SK-N-MC (cell line): ENCODE measurements around the gene CDKAL1.

ENCODE experiments used
- EZH2 ChIP-seq: fragments of 200-600 bp; sonication (generic); IDR thresholded peaks from one replicate; pipeline ENCODE4 v1.6.1; 2017; ENCODE audit warnings: antibody characterized with exemption
- FOXP2 ChIP-seq: optimal IDR thresholded peaks from 2 replicates; pipeline ENCODE3; 2011; ENCODE audit warnings: mild to moderate bottlenecking, moderate library complexity; ENCODE audit not compliant: insufficient read depth; ENCODE audit errors: extremely low read length, control extremely low read depth
- POLR2AphosphoS5 ChIP-seq: IDR thresholded peaks from 2 replicates; pipeline ENCODE4 v1.6.1; 2012; ENCODE audit warnings: mild to moderate bottlenecking, low read depth, low read length, borderline replicate concordance

DNA sequence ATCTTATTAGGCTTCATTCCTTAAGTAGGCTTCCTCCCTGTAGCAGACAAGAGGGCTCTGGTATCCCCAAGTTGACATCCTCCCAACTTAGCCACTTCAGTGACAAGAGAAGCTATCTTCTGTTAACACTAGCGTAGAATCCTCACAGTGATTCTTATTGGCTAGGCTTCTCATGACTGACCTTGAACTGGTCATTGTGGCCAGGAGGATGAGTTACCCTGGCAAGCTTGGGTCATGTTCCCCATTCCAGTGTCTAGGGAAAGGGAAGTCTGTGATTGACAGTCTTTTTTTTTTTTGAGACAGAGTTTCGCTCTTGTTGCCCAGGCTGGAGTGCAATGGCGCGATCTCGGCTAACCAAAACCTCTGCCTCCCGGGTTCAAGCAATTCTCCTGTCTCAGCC, 7.1 kb downstream of the CDKAL1 start:
- TF ChIP-seq EZH2, result no peak
- no peak for TF ChIP-seq POLR2AphosphoS5
- no peak for TF ChIP-seq FOXP2
